Middle frontal gyrus (tissue), 1 donor: ENCODE measurements around the gene MCC.

Source experiments
- DNase-seq: peaks from one replicate; pipeline ENCODE4 v3.0.0-alpha.2; 2015; ENCODE audit warnings: low spot score; ENCODE audit errors: extremely low spot score

Gene MCC

GRCh38 chr5:113226116-113226736 is 262.0 kb downstream of the MCC start:
- DNase-seq = no peak

DNA sequence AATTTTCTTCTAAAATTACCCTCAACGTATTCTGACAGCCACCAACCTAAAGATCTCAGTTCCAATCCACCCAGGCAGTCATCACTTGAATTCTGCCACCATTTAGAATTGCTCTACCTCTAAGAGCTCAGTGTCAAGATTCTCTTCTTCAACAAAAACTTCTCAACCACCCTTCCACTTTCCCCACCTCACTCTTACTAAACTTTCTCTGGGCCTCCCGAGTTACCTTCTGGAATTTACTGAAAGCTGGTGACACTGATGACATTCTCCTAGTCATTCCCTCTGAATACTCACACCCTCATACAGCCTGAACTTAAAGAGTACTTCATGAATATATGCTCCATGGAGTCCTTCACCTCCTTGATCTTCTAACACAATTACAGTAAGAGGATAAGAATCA is 263.0 kb downstream of the MCC start:
- DNase-seq = no peak

GRCh38 chr5:113224605-113225065 is 263.6 kb downstream of the MCC start:
- DNase-seq = no peak

DNA sequence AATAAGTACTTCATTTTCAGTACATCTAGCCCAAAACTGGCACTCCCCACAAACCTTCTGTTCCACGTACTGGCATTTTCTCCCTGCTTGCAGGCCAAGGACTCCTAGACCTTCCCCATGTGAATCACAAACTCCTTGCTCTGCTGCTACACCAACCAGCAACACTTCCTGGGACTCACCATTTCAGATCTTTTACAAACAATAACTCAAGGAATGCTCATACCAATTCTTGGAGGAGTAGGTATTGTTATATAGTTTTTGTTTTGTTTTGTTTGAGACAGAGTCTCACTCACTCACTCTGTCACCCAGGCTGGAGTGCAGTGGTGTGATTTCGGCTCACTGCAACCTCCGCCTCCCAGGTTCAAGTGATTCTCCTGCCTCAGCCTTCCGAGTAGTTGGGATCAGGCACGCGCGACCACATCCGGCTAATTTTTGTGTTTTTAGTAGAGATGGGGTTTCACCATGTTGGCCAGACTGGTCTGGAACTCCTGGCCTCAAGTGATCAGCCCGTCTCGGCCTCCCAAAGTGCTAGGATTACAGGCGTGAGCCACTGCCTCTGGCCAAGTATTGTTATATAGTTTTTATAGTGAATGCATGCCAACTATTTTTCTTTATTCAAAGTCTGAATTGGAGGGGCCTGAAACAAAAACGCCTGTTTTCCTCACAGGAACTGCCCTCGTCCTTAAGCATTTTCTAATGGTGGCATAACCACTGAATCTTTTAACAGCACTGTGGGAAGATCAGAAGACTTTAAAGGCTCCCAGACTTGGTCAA is 264.2 kb downstream of the MCC start:
- no peak for DNase-seq

- no peak for DNase-seq
These were observed 264.9 kb downstream of the MCC start for GRCh38 chr5:113223315-113223714.

DNA sequence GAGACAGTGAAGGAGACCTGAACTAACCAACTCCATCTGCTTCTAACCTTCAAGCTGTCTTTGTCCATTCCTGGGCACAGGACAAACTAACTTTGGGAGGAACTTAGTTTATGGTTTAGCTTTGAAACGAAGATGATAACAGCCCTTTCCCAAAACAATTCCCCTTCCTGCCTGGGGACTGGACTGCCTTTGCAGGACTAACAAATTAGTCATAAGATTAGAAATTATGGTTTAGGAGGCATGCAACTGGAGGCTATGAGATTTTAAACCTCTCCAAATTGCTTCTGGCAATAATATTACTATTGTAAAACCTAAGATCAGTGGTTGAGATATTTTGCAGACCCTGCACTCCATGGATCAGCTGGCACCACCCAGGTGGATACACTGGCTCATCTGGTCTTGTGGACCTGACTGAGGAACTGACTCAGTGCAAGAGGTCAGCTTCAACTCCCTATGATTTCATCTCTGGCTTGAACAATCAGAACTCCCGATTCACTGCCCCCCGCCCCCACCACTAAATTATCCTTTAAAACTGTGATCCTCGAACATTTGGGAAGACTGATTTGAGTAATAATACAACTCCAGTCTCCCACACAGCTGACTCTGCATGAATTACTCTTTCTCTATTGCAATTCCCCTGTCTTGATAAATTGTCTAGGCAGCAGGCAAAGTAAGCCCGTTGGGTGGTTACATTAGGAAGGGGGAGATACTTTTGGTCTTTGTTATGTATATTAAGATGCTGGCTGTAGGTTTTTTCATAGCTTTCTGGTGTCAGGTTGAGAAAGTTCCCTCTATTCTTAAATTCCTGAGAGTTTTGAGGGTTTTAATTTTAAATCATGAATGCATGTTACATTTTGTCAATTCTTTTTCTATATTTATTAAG is 266.7 kb downstream of the MCC start:
- no peak for DNase-seq

DNA sequence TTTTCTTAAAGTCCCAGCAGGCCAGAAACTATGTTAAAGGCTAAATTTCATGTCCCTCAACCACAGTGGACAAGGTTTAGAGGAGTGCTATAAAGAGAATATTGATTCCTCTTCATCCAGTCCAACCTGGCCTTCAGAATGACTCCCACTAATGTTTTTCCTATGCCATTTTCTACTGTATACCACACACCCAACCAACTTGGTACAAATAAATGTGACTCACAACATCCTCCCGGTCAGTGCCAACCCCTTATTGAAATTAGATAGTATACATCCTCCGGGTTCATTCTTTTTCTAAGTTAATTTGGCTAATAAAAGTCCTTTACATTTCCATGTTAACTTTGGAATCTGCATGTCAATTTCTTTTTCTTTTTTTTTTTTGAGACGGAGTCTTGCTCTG is 268.6 kb downstream of the MCC start:
- DNase-seq = no peak

- DNase-seq = no peak
These were observed 269.2 kb downstream of the MCC start for GRCh38 chr5:113218906-113219517.

DNA sequence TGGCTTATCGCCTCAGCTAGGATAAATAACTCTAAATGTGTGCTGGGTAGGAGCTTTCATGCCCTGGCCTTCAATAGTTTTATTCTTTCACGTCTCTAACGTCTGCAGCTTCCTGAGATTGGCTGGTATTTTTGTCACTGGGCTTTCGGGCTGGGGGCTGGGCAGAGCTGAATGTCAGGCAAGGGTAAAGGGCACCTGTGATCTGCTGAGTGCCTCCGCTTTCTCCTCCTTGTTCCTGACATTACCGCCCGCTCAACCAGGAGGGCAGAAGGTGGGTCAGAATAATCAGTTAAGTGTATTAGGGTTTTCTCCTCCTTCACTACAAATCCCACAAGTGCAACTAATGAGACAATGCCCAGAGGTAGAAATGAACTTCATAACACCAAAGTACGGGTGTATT is 270.1 kb downstream of the MCC start:
- no peak for DNase-seq

GRCh38 chr5:113217619-113218184 is 270.6 kb downstream of the MCC start:
- no peak for DNase-seq

DNA sequence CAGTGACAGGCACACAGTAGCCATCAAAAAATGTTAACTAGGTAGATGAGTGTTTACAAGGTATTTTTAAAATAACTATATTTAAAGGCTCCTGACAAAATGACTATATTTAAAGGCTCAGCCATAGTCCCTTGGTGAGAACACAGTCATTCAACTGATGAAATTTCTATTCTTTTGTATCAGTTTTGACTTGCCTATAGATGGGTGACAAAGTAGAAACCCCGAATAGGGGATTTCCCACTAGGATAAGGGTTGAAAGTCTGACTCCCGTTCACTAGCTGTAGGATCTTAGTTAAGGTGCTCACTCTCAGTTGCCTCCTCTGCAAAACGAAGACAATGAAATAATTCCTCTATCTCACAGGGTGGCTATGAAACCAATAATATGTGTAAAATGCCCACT is 271.7 kb downstream of the MCC start:
- no peak for DNase-seq

DNA sequence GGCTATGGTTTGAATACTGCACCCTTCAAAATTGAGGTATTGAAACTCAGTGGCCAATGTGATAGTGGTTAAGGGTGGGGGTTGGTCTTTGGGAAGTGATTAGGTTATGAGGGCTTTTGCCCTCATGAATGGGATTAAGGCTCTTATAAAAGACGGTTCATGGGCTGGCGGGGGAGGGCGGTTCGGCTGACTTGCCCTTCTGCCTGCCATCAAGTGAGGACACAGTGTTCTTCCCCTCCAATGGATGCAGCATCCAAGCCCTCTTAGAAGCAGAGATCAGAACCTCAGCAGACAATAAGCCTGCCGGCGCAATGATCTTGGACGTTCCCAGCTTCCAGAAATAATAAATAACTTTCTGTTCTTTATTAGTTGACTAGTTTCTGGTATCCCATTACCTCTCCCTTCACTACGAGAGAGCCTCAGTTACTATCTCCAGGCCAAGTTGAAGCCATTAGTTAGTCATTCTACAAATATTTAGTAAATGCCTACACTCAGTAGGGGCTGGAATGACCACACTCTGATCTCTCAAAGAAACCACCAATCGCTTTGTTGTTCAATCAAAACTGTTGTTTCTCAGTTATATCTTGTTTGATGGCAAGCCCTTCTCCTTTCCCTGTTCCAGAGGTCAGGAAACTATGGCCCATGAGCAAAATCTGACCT is 272.7 kb downstream of the MCC start:
- no peak for DNase-seq

DNA sequence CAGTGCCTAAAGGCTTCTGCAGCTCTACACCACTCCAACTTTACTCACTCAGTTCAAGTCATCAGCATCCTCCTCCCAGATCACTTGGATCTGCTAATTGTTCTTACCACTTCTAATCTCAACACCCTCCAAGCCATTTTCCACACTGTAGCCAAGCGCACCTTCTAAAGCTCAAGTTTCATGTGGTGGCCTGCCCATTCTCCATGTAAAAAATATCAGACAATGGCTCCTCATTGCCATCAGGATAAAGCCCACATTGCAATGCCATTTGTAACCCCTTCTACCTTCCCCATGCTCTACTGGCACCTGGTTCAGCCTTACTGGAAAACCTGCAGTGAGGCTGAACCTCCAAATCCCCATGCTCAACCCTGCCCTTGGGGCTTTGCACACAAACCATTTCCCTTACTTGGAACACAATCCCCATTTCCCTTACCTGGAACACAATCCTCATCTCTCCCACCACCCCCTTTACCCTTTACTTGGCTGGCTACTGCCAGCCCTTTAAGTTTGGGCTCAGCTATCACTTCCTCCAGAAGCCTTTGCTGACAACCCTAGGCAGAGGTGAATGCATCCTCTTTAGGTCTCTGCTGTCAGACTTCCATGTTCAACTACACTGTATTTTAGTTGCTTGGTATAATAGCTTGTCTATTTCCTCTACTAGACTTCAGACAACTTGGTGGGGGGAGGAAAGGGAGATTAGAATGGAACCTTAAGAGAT is 273.5 kb downstream of the MCC start:
- DNase-seq = no peak

DNA sequence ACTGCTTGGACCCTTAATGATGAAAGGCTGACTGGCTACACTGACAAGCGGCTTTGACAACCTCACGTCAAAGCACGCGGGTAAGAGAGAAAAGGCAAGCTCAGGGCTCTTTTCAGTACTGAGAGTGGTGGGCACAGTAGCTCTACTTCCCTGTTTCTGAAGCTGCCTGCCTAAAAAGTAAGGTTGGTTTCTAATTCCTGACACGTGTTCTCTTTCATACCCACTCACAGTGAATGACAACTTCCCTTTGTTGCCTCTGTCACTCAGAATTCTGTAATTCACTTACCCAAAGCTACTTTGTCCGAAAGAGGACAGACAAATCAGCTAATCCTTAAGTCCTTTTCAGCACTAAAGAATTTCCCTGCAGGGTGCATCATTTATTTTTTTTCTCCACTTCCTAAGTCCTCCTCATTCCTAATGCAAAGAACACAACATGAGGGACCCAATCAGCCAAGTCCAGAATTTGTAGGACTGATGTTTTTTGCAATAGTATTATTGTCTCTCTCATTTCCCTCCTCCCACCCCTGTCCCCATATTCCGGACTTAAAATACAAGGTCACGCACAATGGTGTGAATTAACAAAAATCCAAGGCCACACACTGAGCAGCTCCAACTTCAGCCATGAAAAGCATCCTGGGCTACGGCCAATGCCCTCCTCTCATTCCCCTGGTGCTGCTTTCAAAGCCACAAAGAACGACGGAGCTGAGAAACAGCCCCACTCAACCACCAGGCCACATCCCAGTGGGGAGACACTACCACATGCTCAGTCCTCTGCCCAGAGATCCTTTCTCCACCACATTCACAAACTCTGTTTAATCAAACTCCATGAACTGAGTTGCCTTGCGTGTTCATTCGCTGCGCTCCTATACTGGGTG is 274.5 kb downstream of the MCC start:
- no peak for DNase-seq

DNA sequence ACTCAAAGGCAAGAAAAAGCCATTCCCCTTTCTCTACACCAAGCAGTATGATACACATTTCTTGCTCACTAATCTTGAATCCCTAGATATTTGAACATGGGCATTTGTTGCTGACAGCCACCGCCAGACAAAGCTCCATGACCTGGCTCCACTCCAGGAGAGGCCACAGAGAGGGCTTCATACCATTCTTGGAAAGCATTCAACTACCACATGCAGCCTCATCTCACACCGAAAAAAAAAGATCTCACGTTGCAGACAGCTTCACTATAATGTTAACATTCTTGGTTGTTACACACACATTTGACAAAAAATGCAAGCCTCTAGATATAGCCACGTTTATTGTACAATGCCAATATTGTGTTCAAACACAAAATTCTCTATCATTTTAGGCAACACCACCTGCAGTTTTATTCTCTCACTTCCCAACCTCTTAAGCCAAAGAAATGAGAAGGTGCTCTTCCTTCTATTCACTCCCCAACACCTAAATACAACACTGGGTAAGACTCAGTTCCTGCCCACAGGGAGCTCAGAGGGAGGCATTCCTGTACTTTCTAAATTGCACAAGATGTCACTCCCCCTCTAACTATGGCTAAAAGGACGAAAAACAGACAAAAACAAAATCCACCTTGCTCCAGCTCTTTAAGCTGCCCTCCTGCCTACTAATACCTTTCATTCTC is 275.9 kb downstream of the MCC start:
- no peak for DNase-seq

DNA sequence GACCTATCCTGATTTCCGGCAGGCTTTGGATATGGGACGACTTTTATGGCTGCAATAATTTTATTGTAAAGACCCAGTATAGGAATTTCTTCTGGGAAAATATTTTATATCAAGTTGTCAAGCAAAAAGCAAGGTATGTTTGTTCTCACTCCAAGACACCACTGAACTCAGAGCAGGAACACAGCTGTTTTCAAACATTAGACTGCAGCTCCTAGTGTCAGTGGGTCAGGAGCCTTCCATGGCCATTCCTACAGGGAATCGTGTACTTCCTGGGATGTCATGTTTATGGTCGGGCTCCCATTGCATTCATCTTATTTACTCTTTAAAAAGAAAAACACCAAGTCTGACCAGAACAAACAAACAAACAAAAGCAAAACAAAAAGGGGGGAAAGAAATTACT is 278.8 kb downstream of the MCC start:
- DNase-seq = no peak

GRCh38 chr5:113205807-113206206 is 282.4 kb downstream of the MCC start:
- no peak for DNase-seq

- no peak for DNase-seq
These were observed 282.9 kb downstream of the MCC start for GRCh38 chr5:113205323-113205722.
